Measurements from ENCODE around the gene GRIN3B.
"Not testable (repeated sequence)": the region's sequence is repeated elsewhere in the genome, so short reads cannot be mapped to it uniquely, and the experiment has no call there.

The GRIN3B gene, protein sequence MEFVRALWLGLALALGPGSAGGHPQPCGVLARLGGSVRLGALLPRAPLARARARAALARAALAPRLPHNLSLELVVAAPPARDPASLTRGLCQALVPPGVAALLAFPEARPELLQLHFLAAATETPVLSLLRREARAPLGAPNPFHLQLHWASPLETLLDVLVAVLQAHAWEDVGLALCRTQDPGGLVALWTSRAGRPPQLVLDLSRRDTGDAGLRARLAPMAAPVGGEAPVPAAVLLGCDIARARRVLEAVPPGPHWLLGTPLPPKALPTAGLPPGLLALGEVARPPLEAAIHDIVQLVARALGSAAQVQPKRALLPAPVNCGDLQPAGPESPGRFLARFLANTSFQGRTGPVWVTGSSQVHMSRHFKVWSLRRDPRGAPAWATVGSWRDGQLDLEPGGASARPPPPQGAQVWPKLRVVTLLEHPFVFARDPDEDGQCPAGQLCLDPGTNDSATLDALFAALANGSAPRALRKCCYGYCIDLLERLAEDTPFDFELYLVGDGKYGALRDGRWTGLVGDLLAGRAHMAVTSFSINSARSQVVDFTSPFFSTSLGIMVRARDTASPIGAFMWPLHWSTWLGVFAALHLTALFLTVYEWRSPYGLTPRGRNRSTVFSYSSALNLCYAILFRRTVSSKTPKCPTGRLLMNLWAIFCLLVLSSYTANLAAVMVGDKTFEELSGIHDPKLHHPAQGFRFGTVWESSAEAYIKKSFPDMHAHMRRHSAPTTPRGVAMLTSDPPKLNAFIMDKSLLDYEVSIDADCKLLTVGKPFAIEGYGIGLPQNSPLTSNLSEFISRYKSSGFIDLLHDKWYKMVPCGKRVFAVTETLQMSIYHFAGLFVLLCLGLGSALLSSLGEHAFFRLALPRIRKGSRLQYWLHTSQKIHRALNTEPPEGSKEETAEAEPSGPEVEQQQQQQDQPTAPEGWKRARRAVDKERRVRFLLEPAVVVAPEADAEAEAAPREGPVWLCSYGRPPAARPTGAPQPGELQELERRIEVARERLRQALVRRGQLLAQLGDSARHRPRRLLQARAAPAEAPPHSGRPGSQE

DNA sequence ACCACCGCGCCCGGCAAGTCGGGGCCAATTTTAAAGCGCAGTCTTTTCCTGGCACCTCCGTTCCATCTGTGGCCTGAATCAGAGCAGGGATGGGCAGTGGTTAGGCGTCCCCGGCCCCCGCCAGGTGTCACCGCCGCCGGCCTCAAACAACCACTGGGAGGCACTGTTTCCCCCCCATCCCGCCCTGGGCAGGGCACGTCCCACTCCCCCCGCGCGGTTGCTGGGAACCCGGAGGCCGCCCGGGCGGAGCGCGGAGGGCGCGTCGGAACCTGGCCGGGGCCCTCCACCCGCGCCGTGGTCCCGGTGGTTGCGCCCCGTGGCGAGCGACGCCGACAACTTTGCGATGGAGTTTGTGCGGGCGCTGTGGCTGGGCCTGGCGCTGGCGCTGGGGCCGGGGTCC lies at the start of gene GRIN3B:
GRIN3B (plus strand) TSS at position 325 of the 400 bp plus-strand sequence; CDS start at position 344, 19 bp downstream.
- DNase-seq (ENCODE audit: low spot score): peak; percentile 96

DNA sequence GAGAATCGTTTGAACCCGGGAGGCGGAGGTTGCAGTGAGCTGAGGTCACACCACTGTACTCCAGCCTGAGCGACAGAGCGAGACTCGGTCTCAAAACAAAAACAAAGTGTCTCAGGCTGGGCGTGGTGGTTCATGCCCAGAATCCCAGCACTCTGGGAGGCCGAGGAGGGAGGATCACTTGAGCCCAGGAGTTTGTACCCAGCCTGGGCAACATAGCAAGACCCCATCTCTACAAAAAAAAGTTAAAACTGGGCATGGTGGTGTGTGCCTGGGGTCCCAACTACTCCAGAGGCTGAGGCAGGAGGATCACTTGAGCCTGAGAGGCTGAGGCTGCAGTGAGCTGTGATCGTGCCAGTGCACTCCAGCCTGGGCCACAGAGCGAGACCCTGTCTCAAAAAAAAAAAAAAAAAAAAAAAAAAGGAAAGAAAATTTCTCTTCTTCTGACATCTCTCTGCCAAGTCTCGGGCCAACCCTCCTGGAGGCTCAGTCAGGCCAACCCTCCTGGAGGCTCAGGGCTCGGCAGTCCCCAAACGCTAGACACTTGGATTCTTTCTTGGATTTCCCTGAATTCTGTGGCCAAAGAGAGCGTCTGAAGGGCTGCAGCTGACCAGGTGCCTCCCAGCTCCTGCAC lies 48.1 kb upstream of the GRIN3B start:
- DNase-seq (ENCODE audit: low spot score): no peak

DNA sequence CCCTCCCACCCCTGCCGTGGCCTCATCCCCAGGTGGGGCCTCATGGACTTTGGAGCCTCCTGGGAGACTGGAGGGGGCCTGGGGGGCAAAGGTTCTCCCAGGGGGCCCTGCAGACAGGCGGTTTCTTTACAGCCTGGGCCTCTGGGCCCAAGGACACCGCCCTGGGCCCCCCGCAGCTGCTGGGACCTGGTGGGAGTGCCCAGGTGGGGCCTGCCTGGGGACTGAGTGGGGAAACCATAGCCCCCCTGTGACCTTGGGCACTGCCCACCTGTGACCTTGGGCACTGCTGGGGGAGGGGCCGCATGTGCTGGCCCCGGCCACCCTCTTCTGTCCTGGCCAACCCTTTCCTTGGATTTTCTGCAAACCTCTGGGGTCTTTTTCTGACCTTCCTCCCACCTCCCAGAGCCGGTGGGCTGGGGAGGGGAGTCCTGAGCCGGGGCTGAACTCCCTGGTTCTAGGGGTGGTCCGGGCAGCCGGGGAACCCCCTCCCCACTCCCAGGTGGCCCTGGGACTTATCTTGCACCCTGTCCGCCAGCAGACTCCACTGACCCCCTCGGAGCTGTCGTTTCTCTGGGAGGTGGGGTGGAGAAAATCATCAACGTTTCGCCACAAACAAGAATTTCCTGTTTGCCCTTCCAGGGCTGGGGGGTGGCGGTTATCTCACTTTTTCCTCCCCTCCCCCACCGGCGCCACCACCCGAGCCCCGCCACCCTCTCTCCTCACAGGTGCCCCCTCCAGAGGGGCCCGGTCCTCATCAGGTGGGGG lies 47.4 kb upstream of the GRIN3B start:
- peak; percentile 93 for DNase-seq (ENCODE audit: low spot score)

DNA sequence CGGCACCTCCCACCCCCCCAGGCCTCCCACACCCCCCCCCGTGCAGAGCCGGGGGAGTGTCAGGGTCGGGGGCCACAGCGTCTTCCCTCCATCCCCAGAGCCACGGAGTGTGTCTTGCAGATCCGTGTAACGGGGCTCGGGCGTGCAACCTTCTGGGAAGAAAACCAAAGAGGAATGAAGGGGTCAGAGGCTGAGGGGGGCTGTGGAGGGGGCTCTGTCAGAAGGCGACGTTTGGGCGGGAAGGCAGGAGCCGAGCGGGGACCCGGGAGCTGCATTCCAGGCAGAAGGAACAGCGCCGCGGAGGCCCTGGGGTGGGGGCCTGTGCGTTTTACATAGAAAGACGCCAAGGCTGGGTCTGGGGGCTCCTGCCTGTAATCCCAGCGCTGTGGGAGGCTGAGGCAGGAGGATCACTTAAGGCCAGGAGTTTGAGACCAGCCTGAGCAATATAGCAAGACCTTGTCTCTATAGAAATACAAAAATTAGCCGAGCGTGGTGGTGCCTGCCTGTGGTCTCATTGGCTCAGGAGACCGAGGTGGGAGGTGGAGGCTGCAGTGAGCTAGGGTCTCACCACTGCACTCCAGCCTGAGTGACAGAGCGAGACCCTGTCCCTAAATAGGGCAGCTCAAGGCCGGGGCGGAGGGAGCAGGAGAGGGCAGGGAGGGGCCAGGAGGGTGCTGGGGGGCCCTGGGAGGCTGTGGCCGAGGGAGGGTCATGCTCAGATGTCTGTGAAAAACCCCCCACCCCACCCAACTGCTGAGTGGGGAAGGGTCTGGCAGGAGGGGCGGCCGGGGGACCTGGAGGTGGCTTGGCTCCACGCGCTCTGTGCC lies 46.6 kb upstream of the GRIN3B start:
- no peak for DNase-seq (ENCODE audit: low spot score)

- no peak for DNase-seq (ENCODE audit: low spot score)
Measured at GRCh38 chr19:954272-954671, 45.9 kb upstream of the GRIN3B start.

DNA sequence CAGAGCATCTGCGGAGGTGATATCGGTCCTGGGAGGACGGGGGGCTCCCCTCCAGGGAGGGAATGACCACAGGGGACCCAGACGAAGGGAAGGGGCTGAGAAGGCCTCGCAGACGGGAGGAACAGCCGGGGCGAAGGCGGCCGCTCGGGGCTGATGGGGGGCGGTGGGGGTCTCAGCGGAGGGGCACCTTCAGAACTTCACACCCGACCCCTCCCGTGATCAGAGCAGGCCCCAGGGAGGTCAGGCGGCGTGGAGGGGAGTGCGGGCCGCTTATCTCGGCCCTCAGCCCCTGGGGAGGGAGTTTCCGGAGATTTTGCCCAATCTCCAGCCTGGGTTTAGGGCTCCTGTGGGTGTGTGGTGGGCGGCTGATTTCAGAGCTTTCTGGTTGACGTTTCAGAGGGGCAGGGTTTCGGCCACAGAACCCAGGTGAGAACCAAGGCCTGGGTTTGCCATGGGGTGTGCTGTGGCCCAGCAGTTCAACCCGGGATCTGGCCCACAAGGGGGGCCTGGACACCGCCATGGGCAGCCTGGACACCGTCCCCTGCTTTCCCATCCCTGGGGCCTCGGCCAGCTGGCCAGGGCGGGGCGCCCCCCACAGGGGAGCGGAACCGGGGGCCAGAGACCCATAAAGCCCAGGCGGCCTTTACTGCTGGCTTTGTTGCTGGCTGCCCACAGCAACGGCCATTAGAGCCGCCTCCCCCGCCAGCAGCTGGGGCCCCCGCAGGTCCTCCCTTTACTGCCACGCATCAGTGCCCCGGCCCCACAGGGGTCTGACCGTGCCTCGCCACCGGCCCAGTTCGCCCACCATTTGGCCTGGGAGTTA lies 45.3 kb upstream of the GRIN3B start:
- DNase-seq (ENCODE audit: low spot score): peak; percentile 77

DNA sequence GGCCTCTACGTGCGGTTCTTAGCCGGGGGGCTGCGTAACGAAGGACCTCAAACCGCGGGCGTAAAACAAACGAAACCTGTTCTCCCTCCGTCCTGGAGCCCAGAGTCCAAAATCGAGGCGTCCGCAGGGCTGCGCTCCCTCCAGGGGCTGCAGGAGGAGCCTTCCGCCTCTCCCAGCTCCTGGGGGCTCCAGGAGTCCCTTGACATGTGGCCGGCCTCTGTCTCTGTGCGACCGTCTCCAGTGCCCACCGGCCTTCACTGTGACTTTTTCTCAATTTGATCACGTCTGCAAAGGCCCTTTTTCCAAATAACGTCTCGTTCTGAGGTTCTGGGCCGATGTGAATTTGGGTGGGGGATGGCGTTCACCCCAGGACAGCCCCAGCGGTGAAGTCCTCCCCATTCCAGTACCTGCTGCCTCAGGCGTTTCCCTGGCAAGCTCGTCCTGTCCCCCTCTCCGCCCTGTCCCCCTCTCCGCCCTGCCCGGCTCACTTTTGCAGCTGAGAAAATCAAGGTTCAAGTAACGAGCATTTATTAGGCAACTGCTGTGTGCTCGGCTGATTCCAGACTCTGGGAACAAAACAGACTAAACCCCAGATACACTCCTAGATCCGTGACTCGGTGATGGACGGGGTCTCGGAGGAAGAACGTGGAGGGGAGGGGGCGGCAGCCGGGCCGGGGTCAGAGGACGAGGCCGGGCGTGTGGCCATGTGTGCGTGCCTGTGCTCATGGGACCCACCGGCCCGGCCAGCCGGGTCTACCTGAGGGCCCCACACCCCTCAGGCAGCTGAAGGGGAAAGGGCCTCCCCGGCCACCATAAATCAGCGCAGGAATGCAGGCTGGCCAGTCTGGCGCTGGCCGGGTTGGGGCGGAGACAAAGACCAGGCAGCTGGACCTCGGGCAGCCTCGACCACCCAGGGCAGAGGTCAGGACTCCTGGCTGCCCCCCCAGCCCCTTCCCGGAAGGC lies 44.1 kb upstream of the GRIN3B start:
- no peak for DNase-seq (ENCODE audit: low spot score)

DNA sequence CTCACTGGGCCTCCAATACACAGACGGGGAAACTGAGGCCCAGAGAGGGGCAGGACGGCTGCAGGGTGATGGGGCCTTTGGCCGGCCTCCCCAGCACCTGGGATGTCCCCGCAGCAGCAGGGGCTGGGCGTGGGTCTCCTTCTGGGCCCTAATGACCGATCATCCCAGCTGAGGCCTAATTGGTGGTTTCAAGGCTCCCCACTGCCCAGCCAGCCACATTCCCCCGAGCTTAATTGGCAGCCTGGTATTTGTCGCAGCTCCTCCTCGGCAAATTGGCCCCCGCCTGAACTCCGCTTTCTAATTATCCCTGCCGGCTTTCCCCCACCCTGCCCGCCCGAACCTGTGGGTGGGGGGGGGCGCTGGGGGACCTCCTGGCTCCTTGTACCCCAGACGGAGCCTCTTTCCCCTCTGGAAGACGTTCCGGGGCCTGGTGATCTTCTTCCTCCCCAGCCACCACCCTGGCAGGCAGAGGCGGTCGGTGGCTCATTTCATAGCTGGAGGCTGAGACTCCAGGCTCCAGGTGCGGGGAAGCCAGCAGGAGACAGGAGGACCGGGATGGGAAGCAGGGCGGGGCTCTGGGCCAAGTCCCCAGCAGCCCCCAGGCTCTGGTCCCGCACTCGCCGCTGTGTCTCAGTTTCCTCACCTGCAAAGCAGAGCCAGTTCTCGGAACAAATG lies 43.3 kb upstream of the GRIN3B start:
- DNase-seq (ENCODE audit: low spot score): no peak

DNA sequence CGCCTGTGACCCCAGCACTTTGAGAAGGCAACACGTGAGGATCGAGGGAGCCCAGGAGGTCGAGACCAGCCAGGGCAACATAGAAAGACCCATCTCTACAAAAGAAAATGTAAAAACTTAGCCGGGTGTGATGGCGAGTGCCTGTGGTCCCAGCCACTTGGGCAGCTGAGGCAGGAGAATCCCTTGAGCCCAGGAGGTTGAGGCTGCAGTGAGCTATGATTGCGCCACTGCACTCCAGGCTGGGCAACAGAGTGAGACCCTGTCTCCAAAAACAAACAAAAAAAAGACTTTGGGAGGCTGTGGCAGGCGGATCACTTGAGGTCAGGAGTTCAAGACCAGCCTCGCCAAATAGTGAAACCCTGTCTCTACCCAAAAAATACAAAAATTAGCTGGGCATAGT lies 42.6 kb upstream of the GRIN3B start:
- not testable (repeated sequence) for DNase-seq (ENCODE audit: low spot score)

DNA sequence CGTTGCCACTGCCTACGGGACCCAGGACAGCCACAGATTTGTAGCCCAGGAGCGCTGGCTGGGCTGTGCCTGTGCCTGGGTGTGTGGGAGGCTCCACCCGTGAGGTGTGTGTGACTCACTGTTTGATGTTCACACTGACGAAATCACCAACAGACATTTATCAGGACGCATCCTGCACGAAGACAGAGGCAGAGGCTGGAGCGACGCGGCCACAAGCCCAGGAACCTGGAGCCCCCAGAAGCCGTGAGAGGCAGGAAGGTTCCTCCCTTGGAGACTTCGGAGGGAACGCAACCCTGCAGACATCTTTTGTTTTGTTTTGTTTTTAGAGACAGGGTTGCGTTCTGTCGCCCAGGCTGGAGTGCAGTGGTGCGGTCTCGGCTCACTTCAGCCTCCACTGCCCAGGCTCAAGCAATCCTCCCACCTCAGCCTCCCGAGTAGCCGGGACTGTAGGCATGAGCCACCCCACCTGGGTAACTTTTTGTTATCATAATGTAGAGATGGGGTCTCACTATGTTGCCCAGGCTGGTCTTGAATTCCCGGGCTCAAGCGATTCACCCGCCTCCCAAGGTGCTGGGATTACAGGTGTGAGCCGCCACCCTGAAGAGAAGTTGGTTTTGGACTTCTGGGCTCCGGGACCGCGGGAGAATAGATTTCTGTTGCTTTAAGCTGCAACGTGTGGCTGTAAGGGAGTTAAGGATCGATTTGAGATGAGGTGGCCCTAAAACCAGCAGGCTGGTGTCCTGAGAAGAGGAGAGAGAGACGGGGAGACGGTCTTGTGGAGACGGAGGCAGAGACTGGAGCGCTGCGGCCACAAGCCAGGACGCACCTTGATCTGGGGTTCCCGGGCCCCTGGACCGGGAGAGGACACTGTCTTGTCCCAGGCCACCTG lies 41.0 kb upstream of the GRIN3B start:
- DNase-seq (ENCODE audit: low spot score): no peak

GRCh38 chr19:960020-960419 lies 40.2 kb upstream of the GRIN3B start:
- no peak for DNase-seq (ENCODE audit: low spot score)

DNA sequence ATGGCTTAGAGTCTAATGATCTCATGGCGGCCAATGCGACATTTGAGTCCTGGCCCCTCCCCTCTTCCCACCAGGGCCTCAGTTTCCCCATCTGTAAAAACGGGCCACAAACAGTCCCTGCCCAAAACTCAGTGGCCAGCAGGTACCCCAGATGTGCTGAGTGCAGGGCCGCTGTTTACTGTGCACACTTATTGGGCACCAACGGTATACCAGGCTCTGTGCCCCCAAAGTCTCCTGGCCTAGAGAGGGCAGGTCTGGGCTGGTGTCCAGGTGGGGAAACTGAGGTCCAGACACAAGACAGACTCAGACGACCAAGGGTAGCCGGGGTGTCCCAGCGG lies 39.6 kb upstream of the GRIN3B start:
- no peak for DNase-seq (ENCODE audit: low spot score)

GRCh38 chr19:961866-962620 lies 38.2 kb upstream of the GRIN3B start:
- peak; percentile 70 for DNase-seq (ENCODE audit: low spot score)

DNA sequence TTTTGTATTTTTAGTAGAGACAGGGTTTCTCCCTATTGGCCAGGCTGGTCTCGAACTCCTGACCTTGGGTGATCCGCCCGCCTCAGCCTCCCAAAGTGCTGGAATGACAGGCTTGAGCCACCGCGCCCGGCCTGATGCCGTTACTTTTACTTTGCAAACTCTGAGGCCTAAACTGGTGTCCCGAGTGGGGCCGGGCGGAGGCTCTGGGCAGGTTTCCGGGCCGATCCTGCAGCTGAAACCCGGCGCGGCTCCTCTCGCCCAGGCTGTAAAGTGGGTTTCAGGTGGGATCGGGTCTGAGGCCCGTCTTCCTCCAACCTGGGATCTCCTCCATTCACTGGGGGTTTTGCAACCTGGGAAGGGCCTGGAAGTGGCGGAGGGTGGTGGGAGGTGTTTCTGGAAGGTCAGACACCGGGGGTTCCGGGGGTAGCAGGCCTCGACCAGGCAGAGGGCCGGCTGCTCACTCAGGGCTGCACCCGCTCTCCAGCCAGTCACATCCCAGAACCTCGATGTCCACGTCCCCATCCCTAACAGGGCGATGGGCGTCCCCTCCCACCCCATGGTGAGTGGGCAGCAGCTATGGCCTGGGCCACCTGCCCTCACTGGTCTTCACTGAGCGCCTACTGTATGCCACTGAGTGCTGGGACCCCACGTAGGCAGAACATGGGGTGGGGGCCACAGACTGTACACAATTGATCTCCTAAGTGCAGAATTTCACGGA lies 37.4 kb upstream of the GRIN3B start:
- no peak for DNase-seq (ENCODE audit: low spot score)

DNA sequence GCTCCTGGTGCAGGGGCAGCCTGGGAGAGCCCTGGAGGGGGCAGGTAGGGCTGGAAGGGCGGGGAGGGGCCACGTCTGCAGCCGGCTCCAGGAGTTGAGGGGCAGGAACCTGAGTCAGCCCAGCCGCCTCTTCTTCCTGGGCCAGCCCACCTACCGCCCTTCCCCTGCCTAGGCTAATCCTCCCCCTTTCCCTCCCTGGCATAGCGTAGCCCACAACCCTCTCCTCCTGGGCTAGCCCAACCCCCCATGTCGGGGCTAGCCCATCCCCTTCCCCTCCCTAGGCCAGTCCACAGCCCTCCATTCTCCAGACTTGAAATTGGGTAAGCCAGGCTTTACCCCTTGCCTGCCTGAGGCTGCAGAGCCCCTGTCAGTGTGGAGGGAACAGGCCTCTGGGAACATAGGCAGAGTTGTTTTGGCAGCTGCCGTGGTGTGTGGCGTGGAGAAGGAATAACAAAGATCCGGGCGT lies 36.7 kb upstream of the GRIN3B start:
- no peak for DNase-seq (ENCODE audit: low spot score)

DNA sequence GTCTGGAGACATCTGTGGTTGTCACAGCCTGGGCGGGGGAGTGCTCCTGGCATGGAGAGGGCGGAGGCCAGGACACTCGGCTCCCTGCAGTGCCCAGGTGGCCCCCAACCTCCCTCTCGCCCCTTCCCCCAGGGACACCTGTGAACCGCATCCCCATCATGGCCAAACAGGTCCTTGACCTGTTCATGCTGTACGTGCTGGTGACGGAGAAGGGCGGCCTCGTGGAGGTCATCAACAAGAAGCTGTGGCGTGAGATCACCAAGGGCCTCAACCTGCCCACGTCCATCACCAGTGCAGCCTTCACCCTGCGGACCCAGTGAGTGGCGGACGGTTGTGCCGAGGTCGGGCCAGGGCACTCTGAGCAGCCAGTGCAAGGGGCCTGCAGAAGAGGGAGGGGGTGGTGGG lies 36.1 kb upstream of the GRIN3B start:
- no peak for DNase-seq (ENCODE audit: low spot score)
